K562 (cell line): ENCODE results near the gene MCC. TPM values are rescaled to one million over a fixed set of nuclear protein-coding genes. Genes with fewer than 3 reads are reported as not detected.

Experiments
- ATAC-seq: fragments of 200-7000 bp; cut with Tn5 transposase; 3 replicates; pipeline ENCODE4 v1.9.1; 2020; ENCODE audit warnings: moderate library complexity
- BruUV-seq: library from RNA; stranded (reverse); fragments of 400-500 nt; replicated peaks from 2 replicates; lab custom pipeline; 2021; lab: Mats Ljungman, UMichigan
- CTCF ChIA-PET: fragments of 300-600 bp; formaldehyde crosslinking; extraction: SDS; loops from one replicate; lab custom pipeline; 2021; ENCODE audit warnings: low intra/inter-chr PET ratio; lab: Yijun Ruan, JAX
- POLR2A ChIA-PET: fragments of 300-600, 350-650 bp; sonication (Branson Sonifier 250); formaldehyde crosslinking; extraction: SDS; loops from one replicate; lab custom pipeline; 2021; ENCODE audit warnings: antibody characterized with exemption, inconsistent platforms; lab: Yijun Ruan, JAX
- DNase-seq, 4 experiments: peaks; one replicate each; pipeline versions ENCODE4 v3.0.0 to v3.0.0-alpha.2; 2011 to 2018; ENCODE audit warnings: low spot score in 3 of 4, mixed read lengths in 3 of 4; ENCODE audit errors: extremely low read depth in 1 of 4
- FAIRE-seq: peaks from 2 replicates; lab custom pipeline; 2011; peaks lifted over from hg19 to GRCh38; lab: Jason Lieb, UNC
- H2AFZ ChIP-seq: 2 replicates; pipeline ENCODE4 v1.6.0; 2011; ENCODE audit warnings: low read depth, low read length, control low read depth, inconsistent platforms
- H3K27ac ChIP-seq: fragments of 200-600 bp; 3 replicates; pipeline ENCODE4 v1.8.0; 2011; ENCODE audit warnings: low read depth, mild to moderate bottlenecking, control low read depth, inconsistent platforms, low read length, moderate library complexity, mixed read lengths; ENCODE audit errors: extremely low read depth
- H3K27me3 ChIP-seq, 2 experiments: fragments of 300-600 bp in 1 of 2; 2 replicates in 1 of 2; 3 replicates in 1 of 2; pipeline versions ENCODE4 v1.6.0 to v1.8.0; 2011; ENCODE audit warnings: inconsistent platforms in 2 of 2, low read length in 2 of 2, mild to moderate bottlenecking in 1 of 2, mixed read lengths in 1 of 2, moderate library complexity in 1 of 2; ENCODE audit not compliant: control insufficient read depth in 2 of 2, insufficient read depth in 2 of 2
- H3K36me3 ChIP-seq: fragments of 300-600 bp; 3 replicates; pipeline ENCODE4 v1.8.0; 2011; ENCODE audit warnings: mild to moderate bottlenecking, low read length, inconsistent platforms; ENCODE audit not compliant: control insufficient read depth, insufficient read depth
- H3K4me1 ChIP-seq, 2 experiments: fragments of 200-600 bp in 1 of 2; replicated peaks in 1 of 2; 2 replicates in 1 of 2; 3 replicates in 1 of 2; pipeline versions ENCODE4 v1.5.1 to v1.8.0; 2011; ENCODE audit warnings: inconsistent platforms in 2 of 2, low read length in 2 of 2, mild to moderate bottlenecking in 1 of 2, mixed read lengths in 1 of 2, moderate library complexity in 1 of 2; ENCODE audit not compliant: control insufficient read depth in 2 of 2, insufficient read depth in 2 of 2
- H3K4me2 ChIP-seq: 2 replicates; pipeline ENCODE4 v1.6.1; 2011; ENCODE audit warnings: low read length, control low read depth, inconsistent platforms, mixed read lengths; ENCODE audit not compliant: insufficient read depth
- H3K4me3 ChIP-seq: fragments of 200-600 bp; sonication (generic), shearing (Covaris generic); 2 replicates; pipeline ENCODE4 v1.5.1; 2016; ENCODE audit warnings: control low read depth, inconsistent platforms
- H3K79me2 ChIP-seq: fragments of 200-600 bp; 3 replicates; pipeline ENCODE4 v1.8.0; 2011; ENCODE audit warnings: low read length, inconsistent platforms; ENCODE audit not compliant: control insufficient read depth, insufficient read depth
- H3K9ac ChIP-seq, 2 experiments: 2 replicates each; pipeline versions ENCODE4 v1.6.0 to v1.6.1; 2011; ENCODE audit warnings: low read depth in 2 of 2, low read length in 2 of 2, control low read depth in 1 of 2, inconsistent platforms in 1 of 2, mild to moderate bottlenecking in 1 of 2, mixed read lengths in 1 of 2; ENCODE audit not compliant: insufficient read depth in 1 of 2
- H3K9me1 ChIP-seq: one replicate; pipeline ENCODE4 v1.6.0; 2011; ENCODE audit warnings: inconsistent platforms, mild to moderate bottlenecking, low read length, moderate library complexity; ENCODE audit not compliant: control insufficient read depth, insufficient read depth
- H3K9me3 ChIP-seq: replicated peaks from 2 replicates; pipeline ENCODE4 v1.5.1; 2011; ENCODE audit warnings: low read depth, low read length, inconsistent platforms; ENCODE audit not compliant: control insufficient read depth, insufficient read depth
- H4K20me1 ChIP-seq: replicated peaks from 2 replicates; pipeline ENCODE4 v1.6.1; 2011; ENCODE audit warnings: low read length, inconsistent platforms, mixed read lengths; ENCODE audit not compliant: control insufficient read depth, insufficient read depth
- BHLHE40 ChIP-seq: IDR thresholded peaks from 2 replicates; pipeline ENCODE4 v1.6.1; 2011; ENCODE audit warnings: low read length, improper control_type of control experiment
- DNMT1 ChIP-seq: fragments of 450-650 bp; IDR thresholded peaks from 2 replicates; pipeline ENCODE4 v1.6.1; 2016; ENCODE audit warnings: antibody characterized with exemption, mild to moderate bottlenecking
- TGIF2 ChIP-seq: sonication (generic); formaldehyde crosslinking; IDR thresholded peaks from 2 replicates; pipeline ENCODE4 v1.8.1; 2022; ENCODE audit warnings: mild to moderate bottlenecking, missing genetic modification reagents, moderate library complexity
- ZNF507 ChIP-seq: conservative IDR thresholded peaks from 2 replicates; pipeline ENCODE4 v1.6.1; 2017; ENCODE audit warnings: missing genetic modification characterization, missing compliant biosample characterization
- ZNF699 ChIP-seq: fragments of 250-450 bp; sonication (Bioruptor Pico); IDR thresholded peaks from 2 replicates; pipeline ENCODE4 v1.8.0; 2021; ENCODE audit warnings: mild to moderate bottlenecking, moderate library complexity; ENCODE audit not compliant: insufficient replicate concordance
- ZNF75A ChIP-seq: fragments of 450-650 bp; formaldehyde crosslinking; IDR thresholded peaks from 2 replicates; pipeline ENCODE4 v1.4.0; 2020; ENCODE audit warnings: mild to moderate bottlenecking
- WGBS: fragments of 100-300 bp; shearing (Covaris generic); methylation state at CpG from one replicate; pipeline ENCODE4 v1.1.6; 2016; ENCODE audit warnings: low coverage, mixed read lengths; ENCODE audit not compliant: insufficient coverage; ENCODE audit errors: missing lambda C conversion rate; 5-methylcytosine and 5-hydroxymethylcytosine counted together
- in situ Hi-C: fragments of 300-500 bp; cut with MboI; formaldehyde crosslinking; loops from 4 replicates; pipeline ENCODE4 v1.15.0; 2018; ENCODE audit warnings: inconsistent platforms, mixed read lengths
- intact Hi-C: fragments of 100-400 bp; cut with micrococcal nuclease; formaldehyde crosslinking; loops from 2 replicates; pipeline ENCODE4 v1.14.2; 2022
- polyA plus RNA-seq, 8 experiments: library from polyadenylated mRNA; depleted of rRNA in 4 of 8; stranded (reverse) in 5 of 8; unstranded in 3 of 8; fragments of >200 nt; fragmentation: Nextera tagmentation in 2 of 8; fragmentation: Illumina TruSeq in 1 of 8; extraction: Ambion mirVana in 2 of 8; extraction: Trizol in 1 of 8; gene quantifications; 2 replicates each; pipeline versions ENCODE4 v1.2.1 to v1.2.3, GENCODE V29; 2011 to 2014; ENCODE audit warnings: inconsistent platforms in 1 of 8, missing spikeins in 1 of 8
- total RNA-seq, 7 experiments: library from RNA; depleted of rRNA in 6 of 7; stranded (reverse); fragments of >200 nt in 6 of 7; fragmentation: Illumina TruSeq in 2 of 7; extraction: Trizol in 2 of 7; gene quantifications; 2 replicates each; pipeline versions ENCODE4 v1.2.1 to v1.2.3, GENCODE V29; 2011 to 2021; ENCODE audit warnings: low replicate concordance in 1 of 7
- TF ChIP-seq, protein P1 (sequence below): sonication (generic); formaldehyde crosslinking; IDR thresholded peaks from 2 replicates; pipeline ENCODE4 v1.8.1; 2023; ENCODE audit warnings: mild to moderate bottlenecking, missing genetic modification reagents

Gene MCC
- total and polyA plus RNA-seq, 9 of the 15 experiments (the other 6 are each of a cell fraction or from before 2014, with no cell fraction given) = 0.04 to 0.24 (median 0.06) TPM; not detected in 1

- H3K4me3 ChIP-seq = no peak overlapping the region
- intact Hi-C loops (no loop called here), in situ Hi-C loops (no loop called here)
- ChIA-PET POLR2A (interaction anchor here (0.5 to 0.6 kb wide), 2 partner anchors 51 to 131 kb away, joined by 3 read pairs; no protein-coding TSS in a partner anchor), CTCF (no interaction called here)
- no peak for FAIRE-seq
- H3K4me1 ChIP-seq = no peaks in the 10 kb centered on the region
- no peaks in the 10 kb centered on the region for H3K9me3 ChIP-seq
- H3K79me2 ChIP-seq = no peaks in the 10 kb centered on the region
- no peaks in the 10 kb centered on the region for H3K9me1 ChIP-seq
- H4K20me1 ChIP-seq = no peaks in the 10 kb centered on the region; the same call in 1 of the 2 replicates
- no TSS peak for BruUV-seq
- DNase-seq = no peak
- H2AFZ ChIP-seq = no peak overlapping the region
- no peak overlapping the region for H3K4me2 ChIP-seq
- TF ChIP-seq ZNF75A (CRISPR knock-in tag) (no peak), DNMT1 (no peak), ZNF507 (tag) (no peak), TGIF2 (CRISPR knock-in tag) (no peak), ZNF699 (no peak), BHLHE40 (no peak)
- TF ChIP-seq, protein P1, sequence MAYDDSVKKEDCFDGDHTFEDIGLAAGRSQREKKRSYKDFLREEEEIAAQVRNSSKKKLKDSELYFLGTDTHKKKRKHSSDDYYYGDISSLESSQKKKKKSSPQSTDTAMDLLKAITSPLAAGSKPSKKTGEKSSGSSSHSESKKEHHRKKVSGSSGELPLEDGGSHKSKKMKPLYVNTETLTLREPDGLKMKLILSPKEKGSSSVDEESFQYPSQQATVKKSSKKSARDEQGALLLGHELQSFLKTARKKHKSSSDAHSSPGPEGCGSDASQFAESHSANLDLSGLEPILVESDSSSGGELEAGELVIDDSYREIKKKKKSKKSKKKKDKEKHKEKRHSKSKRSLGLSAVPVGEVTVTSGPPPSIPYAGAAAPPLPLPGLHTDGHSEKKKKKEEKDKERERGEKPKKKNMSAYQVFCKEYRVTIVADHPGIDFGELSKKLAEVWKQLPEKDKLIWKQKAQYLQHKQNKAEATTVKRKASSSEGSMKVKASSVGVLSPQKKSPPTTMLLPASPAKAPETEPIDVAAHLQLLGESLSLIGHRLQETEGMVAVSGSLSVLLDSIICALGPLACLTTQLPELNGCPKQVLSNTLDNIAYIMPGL = no peak
- no peak for ATAC-seq
- WGBS = 3% methylated on average over 4 of the region's 4 CpGs
- H3K36me3 ChIP-seq = no peaks in the 10 kb centered on the region
- H3K9ac ChIP-seq = no peak overlapping the region
- no peak overlapping the region for H3K27ac ChIP-seq
- H3K27me3 ChIP-seq = peaks cover 37 to 43% of the 10 kb centered on the region in 2 experiments
Observed at GRCh38 chr5:113115956-113116355, 372.3 kb downstream of the MCC start.
